K562 treated with DMSO at 1 percent for 48 hours (cell line): ENCODE data around the gene PCDHA9. TPM values are rescaled to one million over a fixed set of nuclear protein-coding genes. Genes with fewer than 3 reads are reported as not detected.

Experiments
- total RNA-seq: library from RNA; unstranded; fragments of 300-600 nt; gene quantifications from 2 replicates; pipeline ENCODE4 v1.2.3, GENCODE V29; 2022; ENCODE audit warnings: low replicate concordance; ENCODE audit errors: extremely low read depth

The PCDHA9 gene
- total RNA-seq, 1 experiment from 2014 or later = not detected

Other genes with a start within 250 kb of the PCDHA9 start
- not detected in 2 replicates for gene CD14, start 215.2 kb upstream of the PCDHA9 start, total RNA-seq
- not detected in 2 replicates for gene TMCO6, start 208.9 kb upstream of the PCDHA9 start, total RNA-seq
- gene NDUFA2, start 200.8 kb upstream of the PCDHA9 start, total RNA-seq = not detected in 2 replicates
- gene IK, start 200.6 kb upstream of the PCDHA9 start, total RNA-seq = not detected in 2 replicates
- gene WDR55, start 183.5 kb upstream of the PCDHA9 start, total RNA-seq = not detected in 2 replicates
- gene DND1, start 174.8 kb upstream of the PCDHA9 start, total RNA-seq = not detected in 2 replicates
- gene HARS1, start 157.0 kb upstream of the PCDHA9 start, total RNA-seq = not detected in 2 replicates
- gene HARS2, start 156.9 kb upstream of the PCDHA9 start, total RNA-seq = not detected in 2 replicates
- gene ZMAT2, start 147.9 kb upstream of the PCDHA9 start, total RNA-seq = not detected in 2 replicates
- not detected in 2 replicates for gene PCDHA1, start 62.2 kb upstream of the PCDHA9 start, total RNA-seq
- not detected in 2 replicates for gene PCDHA2, start 53.5 kb upstream of the PCDHA9 start, total RNA-seq
- gene PCDHA3, start 47.3 kb upstream of the PCDHA9 start, total RNA-seq = not detected in 2 replicates
- gene PCDHA4, start 41.3 kb upstream of the PCDHA9 start, total RNA-seq = not detected in 2 replicates
- gene PCDHA5, start 26.8 kb upstream of the PCDHA9 start, total RNA-seq = not detected in 2 replicates
- gene PCDHA6, start 20.4 kb upstream of the PCDHA9 start, total RNA-seq = not detected in 2 replicates
- not detected in 2 replicates for gene PCDHA7, start 14.1 kb upstream of the PCDHA9 start, total RNA-seq
- gene PCDHA8, start 7.2 kb upstream of the PCDHA9 start, total RNA-seq = not detected in 2 replicates
- not detected in 2 replicates for gene PCDHA10, start 7.5 kb downstream of the PCDHA9 start, total RNA-seq
- not detected in 2 replicates for gene PCDHA11, start 20.6 kb downstream of the PCDHA9 start, total RNA-seq
- gene PCDHA12, start 26.9 kb downstream of the PCDHA9 start, total RNA-seq = not detected in 2 replicates
- not detected in 2 replicates for gene PCDHA13, start 33.7 kb downstream of the PCDHA9 start, total RNA-seq
- gene PCDHAC1, start 77.9 kb downstream of the PCDHA9 start, total RNA-seq = not detected in 2 replicates
- not detected in 2 replicates for gene PCDHAC2, start 118.1 kb downstream of the PCDHA9 start, total RNA-seq
- not detected in 2 replicates for gene PCDHB1, start 203.0 kb downstream of the PCDHA9 start, total RNA-seq
- gene PCDHB2, start 246.2 kb downstream of the PCDHA9 start, total RNA-seq = not detected in 2 replicates